AG04450 (cell line): ENCODE data around the gene B3GNT7. TPM values are rescaled to one million over a fixed set of nuclear protein-coding genes. Genes with fewer than 3 reads are reported as not detected.

ENCODE experiments used
- CTCF ChIA-PET: fragments of 300-600, 350-600 bp; formaldehyde crosslinking; extraction: SDS; loops from one replicate; lab custom pipeline; 2022; ENCODE audit warnings: antibody characterized with exemption, inconsistent platforms; lab: Charles Lee
- POLR2A ChIA-PET: fragments of 350-600 bp; formaldehyde crosslinking; extraction: SDS; loops from one replicate; lab custom pipeline; 2021; ENCODE audit warnings: antibody characterized with exemption, inconsistent platforms; lab: Yijun Ruan, JAX
- DNase-seq: peaks from one replicate; pipeline ENCODE4 v3.0.0-alpha.2; 2011; ENCODE audit warnings: low read depth, low spot score
- H3K27ac ChIP-seq: one replicate; pipeline ENCODE4 v1.5.1; 2012; ENCODE audit warnings: low read depth, low read length, control low read depth
- H3K27me3 ChIP-seq: one replicate; pipeline ENCODE4 v1.6.0; 2012; ENCODE audit warnings: low read length; ENCODE audit not compliant: control insufficient read depth, insufficient read depth
- H3K4me3 ChIP-seq: 2 replicates; pipeline ENCODE4 v1.5.1; 2011; ENCODE audit warnings: mild to moderate bottlenecking, low read depth, low read length, control low read depth
- H3K9me3 ChIP-seq: 2 replicates; pipeline ENCODE4 v1.5.1; 2012; ENCODE audit warnings: low read length; ENCODE audit not compliant: control insufficient read depth, insufficient read depth
- CTCF ChIP-seq: IDR thresholded peaks from 2 replicates; pipeline ENCODE4 v1.5.1; 2011; ENCODE audit warnings: low read depth, low read length, control low read depth, inconsistent platforms
- polyA plus RNA-seq: library from polyadenylated mRNA; depleted of rRNA; stranded (reverse); fragments of >200 nt; gene quantifications from 2 replicates; pipeline ENCODE4 v1.2.3, GENCODE V29; 2011

The B3GNT7 gene
- polyA plus RNA-seq, 1 experiment, result 0.06 TPM

GRCh38 chr2:231379266-231380215 is 16.0 kb upstream of the B3GNT7 start:
- ChIA-PET POLR2A (no interaction called here), CTCF (no interaction called here)
- DNase-seq, result no peak
- H3K27me3 ChIP-seq, result peaks cover 3% of the 10 kb centered on the region
- H3K4me3 ChIP-seq, result no peak overlapping the region
- peaks cover 22% of the 10 kb centered on the region for H3K9me3 ChIP-seq
- no peak overlapping the region for H3K27ac ChIP-seq
- TF ChIP-seq CTCF, result no peak

- no peak for DNase-seq
- Histone ChIP-seq H3K27me3 (peaks cover 3% of the 10 kb centered on the region), H3K27ac (no peak overlapping the region), H3K4me3 (no peak overlapping the region), H3K9me3 (peaks cover 25% of the 10 kb centered on the region)
- ChIA-PET CTCF (no interaction called here), POLR2A (no interaction called here)
- TF ChIP-seq CTCF, result no peak
These were observed 15.2 kb upstream of the B3GNT7 start for GRCh38 chr2:231380307-231380706.

- ChIA-PET CTCF (no interaction called here), POLR2A (no interaction called here)
- no peak for TF ChIP-seq CTCF
- Histone ChIP-seq H3K27ac (no peak overlapping the region), H3K4me3 (no peak overlapping the region), H3K27me3 (no peaks in the 10 kb centered on the region), H3K9me3 (peaks cover 32% of the 10 kb centered on the region)
- DNase-seq, result no peak
These were observed 14.3 kb upstream of the B3GNT7 start for GRCh38 chr2:231380991-231381847.

- H3K27ac ChIP-seq, result no peak overlapping the region
- POLR2A ChIA-PET, result no interaction called here
- peaks cover 36% of the 10 kb centered on the region for H3K9me3 ChIP-seq
- CTCF ChIA-PET, result no interaction called here
- TF ChIP-seq CTCF, result no peak
- H3K4me3 ChIP-seq, result no peak overlapping the region
- no peak for DNase-seq
- H3K27me3 ChIP-seq, result no peaks in the 10 kb centered on the region
These were observed 13.4 kb upstream of the B3GNT7 start for GRCh38 chr2:231382116-231382515.
